Activated CD4-positive, alpha-beta T cell treated with anti-CD3 and anti-CD28 coated beads, Interleukin-2, Interleukin-4, amounts not matched to agents 100 ng/mL and 50 ng/mL, durations not matched to agents 16 hours and 8 hours (primary cell): Measurements from ENCODE around the gene SLC27A5.
A peak's percentile ranks its signal among the peaks of the same experiment; 100 is the strongest.
"Not testable (repeated sequence)": the region's sequence is repeated elsewhere in the genome, so short reads cannot be mapped to it uniquely, and the experiment has no call there.

Source experiments
- DNase-seq: peaks from one replicate; pipeline ENCODE4 v3.0.0-alpha.2; 2020; ENCODE audit warnings: low spot score

Gene SLC27A5

DNA sequence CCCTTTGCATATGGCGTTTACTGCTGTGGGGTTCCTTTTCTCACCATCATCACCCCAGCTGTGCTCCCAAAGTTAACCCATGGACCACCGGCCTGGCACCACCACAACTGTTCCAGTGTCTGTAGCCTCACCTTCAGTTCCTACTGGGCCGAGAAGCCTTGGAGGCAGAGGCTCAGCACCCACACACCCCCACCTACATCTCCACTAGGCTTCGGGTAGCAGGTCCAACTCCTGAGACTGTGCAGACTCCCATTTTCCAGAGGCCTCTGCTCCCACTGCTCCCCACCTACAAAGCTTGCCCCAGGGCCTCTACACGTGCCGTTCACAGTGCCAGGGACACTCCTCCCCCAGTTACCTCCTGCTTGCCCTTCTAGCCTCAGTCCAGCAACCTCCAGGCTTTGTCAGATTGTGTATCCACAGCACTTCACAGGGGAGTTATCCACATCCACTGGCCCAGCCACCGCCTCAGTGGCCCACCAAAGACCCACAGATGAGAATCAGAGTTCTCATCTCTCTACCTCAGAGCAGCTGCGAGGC is 14.1 kb downstream of the SLC27A5 start:
- DNase-seq: no peak

DNA sequence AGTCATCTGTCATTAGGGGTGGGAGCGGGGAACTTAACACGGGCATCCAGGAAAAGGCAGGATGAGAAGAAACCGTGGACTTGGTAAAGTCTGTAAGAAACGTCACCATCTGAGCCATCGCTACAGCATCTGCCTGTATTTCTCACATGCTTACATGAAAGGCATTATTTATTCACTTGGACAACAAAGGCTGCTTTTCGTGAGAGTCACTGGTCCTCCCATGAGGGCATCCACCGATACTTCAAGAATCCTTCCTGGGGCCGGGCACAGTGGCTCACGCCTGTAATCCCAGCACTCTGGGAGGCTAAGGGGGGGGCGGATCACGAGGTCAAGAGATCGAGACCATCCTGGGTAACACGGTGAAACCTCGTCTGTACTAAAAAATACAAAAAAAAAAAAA is 19.5 kb downstream of the SLC27A5 start:
- no peak for DNase-seq

DNA sequence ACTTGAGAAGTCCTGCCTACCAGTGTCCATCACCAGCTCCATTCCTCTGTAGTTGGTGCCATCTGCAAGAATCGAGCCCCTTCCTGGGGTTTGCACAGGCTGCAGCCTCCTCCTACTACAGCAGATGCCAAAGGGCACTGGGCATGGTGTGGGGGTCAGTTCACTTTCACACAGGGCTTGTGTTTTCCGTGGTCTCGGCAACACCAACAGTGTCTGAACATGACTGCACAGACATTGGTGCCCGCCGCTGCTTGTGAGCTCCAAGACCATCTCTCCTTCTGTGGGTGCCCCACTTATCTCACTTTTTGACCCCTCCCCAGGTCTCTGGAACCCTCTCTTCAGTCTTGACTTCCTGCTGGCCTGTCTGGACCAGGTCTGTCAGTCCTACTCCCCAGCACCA is 20.4 kb downstream of the SLC27A5 start:
- DNase-seq: no peak

DNA sequence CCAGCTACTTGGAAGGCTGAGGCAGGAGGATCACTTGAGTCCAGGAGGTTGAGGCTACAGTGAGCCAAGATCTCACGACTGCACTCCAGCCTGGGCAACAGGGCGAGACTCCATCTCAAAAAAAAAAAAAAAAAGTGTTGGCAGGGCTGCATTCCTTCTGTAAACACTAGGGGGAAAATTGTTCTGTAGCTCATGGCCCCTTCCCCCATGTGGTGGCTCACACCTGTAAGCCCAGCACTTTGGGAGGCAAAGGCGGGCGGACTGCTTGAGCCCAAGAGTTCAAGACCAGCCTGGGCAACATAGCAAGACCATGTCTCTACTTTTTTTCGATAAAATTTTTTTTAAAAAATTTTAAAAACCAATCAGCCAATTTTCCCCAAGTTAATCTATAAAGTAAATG is 27.4 kb downstream of the SLC27A5 start:
- DNase-seq: not testable (repeated sequence)

DNA sequence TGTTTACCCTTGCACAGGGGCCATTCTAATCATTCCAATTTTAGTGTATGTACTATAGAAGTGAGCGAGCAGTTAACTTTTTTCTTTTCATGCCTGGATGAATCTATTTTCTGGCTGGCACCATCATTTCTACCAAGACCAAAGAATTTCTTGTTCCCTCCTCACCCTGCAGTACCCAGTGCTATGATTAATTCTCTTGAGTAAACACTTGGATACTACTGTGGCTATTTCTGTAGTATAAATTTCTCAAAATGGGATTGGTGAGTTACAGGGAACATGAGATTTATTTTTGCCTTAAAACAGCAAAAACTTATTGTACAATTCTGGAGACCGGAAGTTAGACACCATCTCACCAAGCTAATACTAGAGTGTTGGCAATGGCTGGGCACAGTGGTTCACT is 28.0 kb downstream of the SLC27A5 start:
- no peak for DNase-seq

DNA sequence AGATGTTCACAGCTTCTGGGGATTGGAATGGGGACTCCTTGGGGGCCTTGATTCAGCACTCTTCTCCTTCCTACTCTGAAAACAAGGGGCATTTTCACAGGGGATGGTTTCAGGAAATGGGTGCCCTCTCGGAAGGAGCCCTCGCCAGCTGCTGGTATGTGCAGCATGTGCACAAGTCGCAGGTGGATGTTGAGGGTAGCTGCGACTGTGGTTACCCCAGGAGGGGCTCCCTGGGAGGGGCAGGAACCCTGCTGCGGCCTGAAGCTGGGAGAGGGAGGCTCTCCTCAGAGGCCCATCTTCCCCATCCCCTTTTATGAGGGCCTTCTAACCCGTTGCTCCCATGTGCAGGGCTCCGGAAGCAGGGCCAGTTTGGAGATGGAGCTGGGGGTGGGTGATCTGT is 29.4 kb downstream of the SLC27A5 start:
- DNase-seq: no peak

DNA sequence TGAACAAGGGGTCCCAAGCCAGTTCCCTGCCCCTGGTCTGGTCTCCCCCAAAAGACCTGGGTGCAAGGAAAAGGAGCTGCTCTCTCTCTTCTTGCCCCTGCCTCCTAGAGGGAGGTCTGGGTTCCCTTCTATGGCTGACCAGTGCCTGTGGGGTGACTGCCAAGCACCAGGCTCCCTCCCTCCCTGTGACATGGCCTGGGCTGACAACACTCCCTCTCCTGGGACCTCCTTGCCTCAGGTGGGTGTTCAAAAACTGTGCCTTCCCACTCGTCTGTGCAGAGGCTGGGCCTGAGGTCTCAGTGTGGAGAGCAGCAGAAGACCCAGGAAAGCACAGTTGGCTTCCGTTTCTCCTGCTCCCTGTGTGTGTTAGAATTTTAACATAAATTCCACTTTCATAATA is 31.0 kb downstream of the SLC27A5 start:
- DNase-seq: no peak

DNA sequence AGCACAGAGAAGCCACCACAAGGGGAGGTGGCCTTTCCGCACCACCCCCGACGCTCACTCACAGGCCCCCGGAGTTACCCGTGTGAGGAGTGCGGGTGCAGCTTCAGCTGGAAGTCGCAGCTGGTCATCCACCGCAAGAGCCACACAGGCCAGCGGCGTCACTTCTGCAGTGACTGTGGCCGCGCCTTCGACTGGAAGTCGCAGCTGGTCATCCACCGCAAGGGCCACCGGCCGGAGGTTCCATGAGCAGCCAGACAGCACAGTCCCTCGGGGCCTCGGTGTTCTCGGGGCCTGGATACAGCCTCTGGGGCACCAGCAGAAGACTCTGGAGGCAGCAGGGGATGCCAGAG is 31.3 kb downstream of the SLC27A5 start:
- DNase-seq: no peak

DNA sequence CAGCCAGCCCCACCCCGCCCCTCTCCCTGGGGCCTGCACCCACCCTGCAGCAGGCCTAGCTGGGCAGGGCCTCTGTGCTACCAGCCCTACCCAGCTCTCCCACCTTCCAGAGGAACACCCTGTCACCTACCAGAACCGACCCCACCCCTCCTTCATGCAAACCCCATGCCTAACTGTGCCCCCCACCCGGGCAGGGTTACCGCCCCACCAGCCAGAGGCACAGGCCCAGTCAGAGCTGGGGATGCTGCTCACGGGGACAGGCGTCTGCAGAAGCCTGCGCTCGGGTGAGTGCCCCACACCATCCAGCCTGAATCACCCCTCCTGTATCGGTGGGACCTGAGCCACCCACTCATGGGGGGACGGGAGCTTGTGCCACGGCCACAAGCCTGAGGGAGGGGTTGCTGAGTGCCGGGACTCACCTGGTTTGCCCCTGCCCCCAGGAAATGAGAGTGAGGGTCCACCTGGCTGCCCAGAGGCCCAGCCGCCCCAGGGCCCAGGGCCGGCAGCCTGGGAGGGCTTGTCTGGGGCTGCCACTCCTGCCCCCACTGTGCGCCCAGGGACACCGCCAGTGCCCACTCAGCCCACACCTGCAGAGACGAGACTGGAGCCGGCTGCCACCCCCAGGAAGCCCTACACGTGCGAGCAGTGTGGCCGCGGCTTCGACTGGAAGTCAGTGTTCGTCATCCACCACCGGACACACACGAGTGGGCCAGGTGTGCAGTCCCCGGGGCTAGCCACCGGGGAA is 31.9 kb downstream of the SLC27A5 start:
- no peak for DNase-seq

DNA sequence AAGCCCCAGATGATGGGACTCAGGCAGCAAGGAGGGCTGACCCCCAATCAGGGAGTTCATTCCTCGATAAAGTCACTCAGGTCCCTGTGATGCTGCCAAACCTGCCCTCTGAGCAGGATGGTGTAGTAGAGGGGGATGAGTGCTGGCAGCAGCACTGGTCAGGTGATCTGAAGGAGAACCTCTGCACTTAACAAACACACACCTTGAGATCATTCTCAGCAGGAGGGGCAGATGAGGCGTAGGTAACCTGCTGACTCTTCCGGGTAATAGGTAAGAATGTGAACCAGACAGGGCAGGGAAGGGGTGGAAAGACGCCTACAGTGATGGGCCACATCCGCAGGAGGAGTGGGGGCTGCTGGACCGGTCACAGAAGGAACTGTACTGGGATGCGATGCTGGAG is 32.5 kb downstream of the SLC27A5 start:
- no peak for DNase-seq

DNA sequence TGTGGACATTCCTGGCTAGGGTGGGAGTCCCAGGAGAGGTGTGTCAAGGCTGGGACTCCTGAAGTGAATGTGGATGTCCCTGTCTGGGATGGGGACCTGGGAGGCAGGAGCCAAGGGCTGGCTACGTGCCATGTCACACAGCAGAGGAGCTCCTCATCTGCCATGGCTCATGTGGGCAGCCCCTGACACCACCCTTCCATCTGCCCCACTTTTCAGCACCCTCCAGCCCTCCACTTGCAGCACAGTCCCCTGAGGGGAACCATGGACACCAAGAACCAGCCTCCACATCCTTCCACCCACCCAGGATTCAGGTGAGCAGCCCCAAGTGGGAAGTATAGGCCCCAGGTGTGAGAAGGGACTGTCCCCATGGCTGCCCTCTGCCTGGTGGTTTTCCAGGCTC is 33.9 kb downstream of the SLC27A5 start:
- no peak for DNase-seq

DNA sequence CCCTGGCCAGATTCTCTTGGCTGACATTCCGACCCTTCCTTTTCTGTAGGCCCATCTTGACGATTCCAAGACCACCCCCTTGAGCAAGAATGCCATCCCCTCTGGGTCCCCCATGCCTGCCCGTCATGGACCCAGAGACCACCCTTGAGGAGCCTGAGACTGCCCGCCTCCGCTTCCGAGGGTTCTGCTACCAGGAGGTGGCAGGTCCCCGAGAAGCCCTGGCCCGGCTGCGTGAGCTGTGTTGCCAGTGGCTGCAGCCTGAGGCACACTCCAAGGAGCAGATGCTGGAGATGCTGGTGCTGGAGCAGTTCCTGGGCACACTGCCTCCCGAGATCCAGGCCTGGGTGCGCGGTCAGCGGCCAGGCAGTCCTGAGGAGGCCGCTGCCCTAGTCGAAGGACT is 34.7 kb downstream of the SLC27A5 start:
- DNase-seq: no peak

DNA sequence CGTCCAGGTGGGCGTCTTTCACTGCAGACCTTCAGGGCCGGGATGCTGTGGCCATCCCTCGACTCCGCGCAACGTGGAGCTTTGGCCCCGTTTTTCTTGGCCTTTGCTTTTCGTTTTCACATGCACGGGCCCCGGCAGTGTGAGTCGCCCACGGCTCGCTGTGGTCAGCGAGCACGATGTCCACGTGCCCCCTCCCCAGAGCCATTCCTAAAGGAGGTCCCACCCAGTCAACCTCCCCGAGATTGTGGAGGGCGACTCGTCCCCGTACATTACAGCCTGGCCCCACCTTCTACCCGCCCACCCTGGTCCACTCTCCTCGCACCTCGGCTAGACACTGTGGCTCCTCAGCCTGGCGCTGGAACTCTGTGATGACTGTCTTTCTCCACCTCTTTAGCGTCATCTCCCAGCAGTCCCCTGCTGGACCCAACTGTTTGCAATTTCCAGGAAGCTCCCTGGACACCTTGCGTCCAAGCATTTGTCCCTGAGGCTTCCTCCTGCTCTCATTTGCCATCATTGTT is 35.2 kb downstream of the SLC27A5 start:
- DNase-seq: no peak

DNA sequence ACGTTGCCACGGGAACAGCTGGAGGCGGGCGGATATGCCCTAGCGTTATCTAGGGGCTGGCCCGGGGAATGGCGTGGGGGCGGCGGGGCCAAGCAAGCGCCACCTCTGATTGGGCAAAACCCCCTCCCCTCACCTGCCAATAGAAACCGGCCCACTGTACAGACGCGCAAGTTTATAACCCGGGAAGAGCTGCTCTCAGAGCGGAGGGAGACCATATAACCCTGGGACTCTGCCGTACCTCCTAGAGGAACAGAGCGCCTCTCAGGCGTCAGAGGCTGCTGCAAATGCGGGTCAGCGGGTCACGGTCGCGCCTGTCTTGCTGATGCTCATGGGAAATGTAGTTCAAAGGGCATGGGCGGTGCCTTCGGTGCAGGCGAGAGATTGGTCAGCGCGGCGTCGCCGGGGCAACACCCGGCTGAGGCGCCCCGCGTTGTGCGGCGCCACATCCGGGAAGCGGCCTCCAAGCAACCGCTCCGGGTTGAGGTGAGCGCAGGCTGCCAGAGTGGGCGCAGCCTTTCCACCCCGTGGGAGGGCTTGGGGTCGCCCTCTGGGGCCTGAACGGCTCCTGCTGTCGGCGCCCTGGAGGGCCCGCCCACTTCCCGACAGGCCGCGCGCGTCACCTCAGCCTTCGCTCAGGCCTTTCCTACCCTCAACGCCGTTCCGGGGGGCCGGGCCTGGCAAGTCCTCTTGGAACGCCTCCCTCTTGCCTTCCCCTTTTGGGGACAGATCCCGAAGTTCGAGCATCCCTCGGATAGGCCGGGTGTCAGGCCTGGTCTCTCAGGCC is 35.9 kb downstream of the SLC27A5 start, which contains the start of gene ZNF446:
Gene ZNF446, plus strand, starts transcription at position 639 of the 784 bp plus-strand sequence. CDS start 867 bp downstream, outside the sequence.
- peak; percentile 97 for DNase-seq

DNA sequence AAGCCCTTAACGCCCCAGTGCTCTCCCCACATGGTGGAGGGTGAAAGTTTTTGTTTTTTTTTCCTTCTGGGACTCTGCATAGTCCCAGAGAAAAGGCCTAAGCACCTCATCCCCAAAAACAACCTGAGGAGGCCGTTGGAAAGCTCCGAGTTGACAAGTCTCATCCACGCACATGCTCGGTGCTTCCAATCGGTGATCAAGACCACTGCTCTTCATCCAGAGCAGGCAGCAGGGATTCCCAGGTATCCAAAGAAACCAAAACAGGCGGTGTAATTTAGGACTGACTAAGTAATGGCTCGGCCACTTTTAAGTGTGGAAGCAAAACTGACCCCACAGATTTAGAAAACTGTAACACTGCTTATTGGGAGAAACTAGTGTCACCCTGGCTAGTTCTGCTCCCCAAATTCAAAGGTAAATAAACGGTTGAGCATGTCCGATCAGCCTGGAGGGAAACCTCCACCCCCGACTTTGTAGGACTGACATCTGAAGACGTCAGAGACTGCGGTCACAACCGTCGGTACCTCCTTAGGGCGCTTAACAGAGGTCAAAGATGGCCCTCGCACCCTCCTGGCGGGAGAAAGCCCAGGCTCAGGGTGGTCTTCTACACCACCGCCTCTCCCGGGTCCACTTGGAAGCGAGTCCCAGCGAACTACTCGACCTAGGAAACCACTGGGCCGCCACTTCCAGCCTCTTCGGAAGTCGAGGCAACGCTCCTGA is 36.6 kb downstream of the SLC27A5 start:
- DNase-seq: no peak

DNA sequence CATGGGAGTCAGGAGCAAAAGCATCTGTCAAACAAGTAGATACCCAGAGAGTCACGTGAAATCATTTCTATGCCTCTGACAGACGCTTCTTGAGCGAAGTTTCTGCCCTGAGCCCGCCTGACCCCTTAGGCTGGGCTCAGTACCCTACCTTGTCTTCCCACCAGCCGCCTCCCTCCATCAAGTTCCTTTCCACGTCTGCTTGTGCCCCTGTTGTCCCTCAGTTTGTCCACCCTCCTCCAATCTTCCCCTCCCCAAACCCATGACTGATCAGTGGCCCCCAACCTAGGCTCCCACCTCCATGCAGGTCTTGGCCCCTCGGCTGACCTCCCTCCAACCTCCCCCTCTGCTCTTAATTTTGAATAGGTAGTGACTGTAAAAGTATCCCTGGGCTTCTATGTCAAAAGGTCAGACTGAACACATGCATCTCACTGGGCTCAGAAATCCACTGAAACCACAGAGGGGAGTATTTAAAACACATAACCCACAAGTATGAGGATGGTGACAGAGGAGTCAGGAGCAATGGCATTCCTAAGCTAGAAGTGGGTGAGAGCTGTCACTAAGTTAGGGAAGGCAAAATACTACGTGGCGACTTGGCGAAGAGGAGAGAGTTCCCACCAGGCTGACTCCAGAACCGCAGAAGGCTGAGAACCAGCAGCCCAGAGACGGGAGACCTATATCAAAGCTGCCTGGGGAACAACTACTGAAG is 37.3 kb downstream of the SLC27A5 start:
- no peak for DNase-seq

DNA sequence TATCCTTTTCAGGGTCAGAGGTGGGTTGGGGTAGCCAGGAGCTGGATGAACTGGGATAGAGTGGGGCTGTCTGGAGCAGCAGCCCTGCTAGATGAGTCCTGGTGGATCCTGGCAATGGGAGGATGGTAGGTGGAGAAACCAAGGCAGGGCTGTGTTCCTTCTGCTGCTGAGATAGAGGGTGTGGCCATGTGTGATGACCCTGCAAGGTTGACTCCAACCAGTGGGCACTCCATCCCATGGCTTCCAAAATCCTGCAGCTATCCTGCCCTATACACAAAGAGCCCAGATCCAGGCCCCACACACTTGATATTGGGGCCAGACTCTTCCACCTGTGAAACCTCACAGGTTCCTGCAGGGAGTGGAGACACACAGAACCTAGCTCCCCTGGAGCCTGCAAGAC is 38.0 kb downstream of the SLC27A5 start:
- no peak for DNase-seq

DNA sequence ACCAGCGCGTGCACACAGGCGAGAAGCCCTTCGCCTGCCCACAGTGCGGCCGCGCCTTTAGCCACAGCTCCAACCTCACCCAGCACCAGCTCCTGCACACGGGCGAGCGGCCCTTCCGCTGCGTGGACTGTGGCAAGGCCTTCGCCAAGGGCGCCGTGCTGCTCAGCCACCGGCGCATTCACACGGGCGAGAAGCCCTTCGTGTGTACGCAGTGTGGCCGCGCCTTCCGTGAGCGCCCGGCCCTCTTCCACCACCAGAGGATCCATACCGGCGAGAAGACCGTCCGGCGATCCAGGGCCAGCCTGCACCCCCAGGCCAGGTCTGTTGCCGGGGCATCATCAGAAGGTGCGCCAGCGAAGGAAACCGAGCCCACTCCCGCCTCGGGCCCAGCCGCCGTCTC is 40.1 kb downstream of the SLC27A5 start:
- DNase-seq: no peak

DNA sequence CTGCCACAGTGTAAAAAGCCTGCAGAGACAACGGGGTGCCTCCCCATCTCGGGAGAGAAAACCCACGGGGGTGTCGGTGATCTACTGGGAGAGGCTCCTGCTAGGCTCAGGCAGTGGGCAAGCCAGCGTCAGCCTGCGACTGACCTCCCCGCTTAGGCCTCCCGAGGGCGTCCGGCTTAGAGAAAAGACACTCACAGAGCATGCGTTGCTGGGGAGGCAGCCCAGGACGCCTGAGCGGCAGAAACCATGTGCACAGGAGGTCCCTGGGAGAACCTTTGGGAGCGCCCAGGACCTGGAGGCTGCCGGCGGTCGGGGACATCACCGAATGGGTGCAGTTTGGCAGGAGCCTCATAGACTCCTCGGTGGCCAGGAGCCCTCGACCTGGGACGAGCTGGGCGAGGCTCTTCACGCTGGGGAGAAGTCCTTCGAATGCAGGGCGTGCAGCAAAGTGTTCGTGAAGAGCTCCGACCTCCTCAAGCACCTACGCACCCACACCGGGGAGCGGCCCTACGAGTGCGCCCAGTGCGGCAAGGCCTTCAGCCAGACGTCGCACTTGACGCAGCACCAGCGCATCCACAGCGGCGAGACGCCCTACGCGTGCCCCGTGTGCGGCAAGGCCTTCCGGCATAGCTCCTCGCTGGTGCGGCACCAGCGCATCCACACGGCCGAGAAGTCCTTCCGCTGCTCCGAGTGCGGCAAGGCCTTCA is 40.8 kb downstream of the SLC27A5 start:
- DNase-seq: not testable (repeated sequence)

DNA sequence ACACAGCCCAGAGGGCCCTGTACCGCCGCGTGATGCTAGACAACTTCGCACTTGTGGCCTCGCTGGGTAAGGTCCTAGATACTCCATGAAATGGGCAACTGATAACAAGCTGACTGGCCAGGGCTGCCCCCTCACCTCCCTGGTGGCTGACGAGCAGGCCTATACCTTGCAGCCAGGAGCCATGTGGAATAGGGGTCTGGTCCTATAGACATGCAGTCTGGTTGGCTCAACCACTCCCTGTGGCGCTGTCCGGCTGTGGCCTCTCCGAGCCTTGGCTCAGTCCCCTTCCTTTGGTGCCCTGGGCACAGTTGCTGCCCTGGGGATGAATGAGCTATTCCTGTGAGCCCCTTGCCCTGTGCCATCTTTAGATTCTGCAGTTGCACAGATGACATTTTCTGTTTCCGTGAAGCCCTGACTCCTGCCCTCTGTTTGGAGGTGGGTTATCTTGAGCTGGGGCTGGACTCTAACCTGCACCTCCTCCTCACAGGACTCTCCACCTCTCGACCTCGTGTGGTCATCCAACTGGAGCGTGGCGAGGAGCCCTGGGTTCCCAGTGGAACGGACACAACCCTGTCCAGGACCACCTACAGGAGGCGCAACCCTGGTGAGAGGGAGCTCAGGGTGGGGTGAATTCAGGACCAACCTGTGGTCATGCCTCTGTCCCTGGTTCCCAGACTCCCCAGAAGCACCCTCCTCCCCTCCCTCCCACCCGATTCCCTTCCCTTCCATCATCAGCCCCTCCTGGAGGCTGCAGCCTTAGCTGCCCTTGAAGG is 42.4 kb downstream of the SLC27A5 start:
- no peak for DNase-seq
